Activated CD4-positive, alpha-beta T cell treated with anti-CD3 and anti-CD28 coated beads for 36 hours (primary cell): ENCODE measurements around the gene ALCAM. TPM values are rescaled to one million over a fixed set of nuclear protein-coding genes. Genes with fewer than 3 reads are reported as not detected.
"Not testable (repeated sequence)": the region's sequence is repeated elsewhere in the genome, so short reads cannot be mapped to it uniquely, and the experiment has no call there.

ENCODE experiments used
- ATAC-seq: fragments of 200-7000 bp; cut with Tn5 transposase; one replicate; pipeline ENCODE4 v1.10.0; 2021; ENCODE audit warnings: mild to moderate bottlenecking, moderate library complexity
- CTCF ChIA-PET: fragments of 350-600 bp; sonication (Branson Sonifier 250); formaldehyde crosslinking; loops from one replicate; lab custom pipeline; 2021; ENCODE audit warnings: antibody characterized with exemption; lab: Charles Lee
- POLR2A ChIA-PET: fragments of 350-600 bp; sonication (Branson Sonifier 250); formaldehyde crosslinking; loops from one replicate; lab custom pipeline; 2021; ENCODE audit warnings: antibody characterized with exemption, inconsistent platforms; lab: Charles Lee
- DNase-seq: peaks from one replicate; pipeline ENCODE4 v3.0.0-alpha.2; 2020
- H3K27ac Mint-ChIP-seq: one replicate; pipeline ENCODE4 v1.8.0; 2021; ENCODE audit warnings: mixed read lengths
- H3K27me3 Mint-ChIP-seq: one replicate; pipeline ENCODE4 v1.8.0; 2021; ENCODE audit warnings: mixed read lengths
- H3K36me3 Mint-ChIP-seq: one replicate; pipeline ENCODE4 v1.8.0; 2021; ENCODE audit warnings: low read depth, mixed read lengths
- H3K4me1 Mint-ChIP-seq: one replicate; pipeline ENCODE4 v1.8.0; 2021; ENCODE audit warnings: mixed read lengths
- H3K4me3 Mint-ChIP-seq: one replicate; pipeline ENCODE4 v1.8.0; 2021; ENCODE audit warnings: mild to moderate bottlenecking, moderate library complexity, mixed read lengths
- H3K9me3 Mint-ChIP-seq: one replicate; pipeline ENCODE4 v1.8.0; 2021; ENCODE audit warnings: low read depth, mixed read lengths
- intact Hi-C, 2 experiments: fragments of 100-400 bp; cut with DNase I in 1 of 2; cut with micrococcal nuclease in 1 of 2; formaldehyde crosslinking; loops; one replicate each; pipeline versions ENCODE4 v1.14.2 to v1.15.1; 2022 to 2024; cut with DNase I, micrococcal nuclease
- total RNA-seq, 2 experiments: library from RNA; stranded (reverse); gene quantifications; one replicate each; pipeline ENCODE4 v1.2.3, GENCODE V29; 2021

The ALCAM gene
- total RNA-seq, 2 experiments from 2014 or later = 22.0 TPM

- no peak overlapping the region for H3K27ac Mint-ChIP-seq
- no peak overlapping the region for H3K4me3 Mint-ChIP-seq
- H3K9me3 Mint-ChIP-seq = no peaks in the 10 kb centered on the region
- H3K27me3 Mint-ChIP-seq = peaks cover 2% of the 10 kb centered on the region
- no peaks in the 10 kb centered on the region for H3K36me3 Mint-ChIP-seq
- intact Hi-C loops = no loop called here
- ChIA-PET POLR2A (no interaction called here), CTCF (interaction anchor here (0.6 to 0.9 kb wide), 3 partner anchors 18 to 864 kb away, joined by 3 to 5 read pairs (median 4); no protein-coding TSS in a partner anchor)
- ATAC-seq = no peak
- H3K4me1 Mint-ChIP-seq = no peaks in the 10 kb centered on the region
- no peak for DNase-seq
Observed at GRCh38 chr3:105397974-105398373, 31.3 kb downstream of the ALCAM start.

- DNase-seq (no peak), ATAC-seq (no peak)
- intact Hi-C loops = no loop called here
- ChIA-PET POLR2A (no interaction called here), CTCF (interaction anchor here (0.6 kb wide), 1 partner anchor 865 kb away, joined by 4 read pairs; no protein-coding TSS in a partner anchor)
- Mint-ChIP-seq H3K27ac (no peak overlapping the region), H3K9me3 (peaks cover 3% of the 10 kb centered on the region), H3K36me3 (no peaks in the 10 kb centered on the region), H3K27me3 (peaks cover 2% of the 10 kb centered on the region), H3K4me3 (no peak overlapping the region), H3K4me1 (no peaks in the 10 kb centered on the region)
Observed at GRCh38 chr3:105398437-105398836, 31.7 kb downstream of the ALCAM start.

- no peak for ATAC-seq
- ChIA-PET POLR2A (no interaction called here), CTCF (no interaction called here)
- peaks cover 2% of the 10 kb centered on the region for H3K27me3 Mint-ChIP-seq
- H3K4me3 Mint-ChIP-seq = no peak overlapping the region
- peaks cover 8% of the 10 kb centered on the region for H3K9me3 Mint-ChIP-seq
- H3K4me1 Mint-ChIP-seq = no peaks in the 10 kb centered on the region
- DNase-seq = no peak
- no peak overlapping the region for H3K27ac Mint-ChIP-seq
- intact Hi-C loops = no loop called here
- H3K36me3 Mint-ChIP-seq = no peaks in the 10 kb centered on the region
Observed at GRCh38 chr3:105399062-105399461, 32.4 kb downstream of the ALCAM start.

- DNase-seq = no peak
- H3K27me3 Mint-ChIP-seq = peaks cover 2% of the 10 kb centered on the region
Observed at GRCh38 chr3:105399611-105400010, 32.9 kb downstream of the ALCAM start.

GRCh38 chr3:105401254-105401653, 34.5 kb downstream of the ALCAM start:
- ChIA-PET POLR2A (no interaction called here), CTCF (no interaction called here)
- DNase-seq = no peak
- no peak overlapping the region for H3K27ac Mint-ChIP-seq
- H3K4me1 Mint-ChIP-seq = no peaks in the 10 kb centered on the region
- intact Hi-C loops = no loop called here
- H3K4me3 Mint-ChIP-seq = no peak overlapping the region
- no peak for ATAC-seq
- H3K27me3 Mint-ChIP-seq = peaks cover 2% of the 10 kb centered on the region
- peaks cover 8% of the 10 kb centered on the region for H3K9me3 Mint-ChIP-seq
- H3K36me3 Mint-ChIP-seq = no peaks in the 10 kb centered on the region

More at GRCh38 chr3:105399611-105400010, 32.9 kb downstream of the ALCAM start:
- Mint-ChIP-seq H3K9me3 (peaks cover 8% of the 10 kb centered on the region), H3K4me3 (no peak overlapping the region), H3K4me1 (no peaks in the 10 kb centered on the region), H3K36me3 (no peaks in the 10 kb centered on the region), H3K27ac (no peak overlapping the region)
- ChIA-PET CTCF (no interaction called here), POLR2A (no interaction called here)
- intact Hi-C loops = no loop called here
- ATAC-seq = no peak

GRCh38 chr3:105401691-105402149, 35.0 kb downstream of the ALCAM start:
- intact Hi-C loops = no loop called here
- Mint-ChIP-seq H3K27me3 (peaks cover 4% of the 10 kb centered on the region), H3K9me3 (peaks cover 11% of the 10 kb centered on the region), H3K4me1 (no peaks in the 10 kb centered on the region), H3K27ac (no peak overlapping the region), H3K4me3 (no peak overlapping the region), H3K36me3 (peaks cover 1% of the 10 kb centered on the region)
- CTCF ChIA-PET = no interaction called here
- ATAC-seq (no peak), DNase-seq (no peak)
- POLR2A ChIA-PET = no interaction called here

GRCh38 chr3:105402287-105402801, 35.6 kb downstream of the ALCAM start:
- DNase-seq = no peak

GRCh38 chr3:105403034-105403433, 36.3 kb downstream of the ALCAM start:
- intact Hi-C loops, H3K4me3 Mint-ChIP-seq, DNase-seq, ATAC-seq, H3K36me3 Mint-ChIP-seq, H3K27ac Mint-ChIP-seq, CTCF ChIA-PET, H3K27me3 Mint-ChIP-seq, H3K4me1 Mint-ChIP-seq, POLR2A ChIA-PET: not testable (repeated sequence)
- H3K9me3 Mint-ChIP-seq = peaks cover 11% of the 10 kb centered on the region

More at GRCh38 chr3:105402287-105402801, 35.6 kb downstream of the ALCAM start:
- no peaks in the 10 kb centered on the region for H3K4me1 Mint-ChIP-seq
- peaks cover 4% of the 10 kb centered on the region for H3K27me3 Mint-ChIP-seq
- ATAC-seq = no peak
- CTCF ChIA-PET = no interaction called here
- H3K4me3 Mint-ChIP-seq = no peak overlapping the region
- POLR2A ChIA-PET = no interaction called here
- no peak overlapping the region for H3K27ac Mint-ChIP-seq
- H3K36me3 Mint-ChIP-seq = peaks cover 1% of the 10 kb centered on the region
- H3K9me3 Mint-ChIP-seq = peaks cover 11% of the 10 kb centered on the region
- intact Hi-C loops = no loop called here

- H3K9me3 Mint-ChIP-seq = peaks cover 11% of the 10 kb centered on the region
- DNase-seq = no peak
- ChIA-PET POLR2A (no interaction called here), CTCF (no interaction called here)
- H3K36me3 Mint-ChIP-seq = peaks cover 1% of the 10 kb centered on the region
- H3K27ac Mint-ChIP-seq = no peak overlapping the region
- intact Hi-C loops = no loop called here
- H3K27me3 Mint-ChIP-seq = peaks cover 2% of the 10 kb centered on the region
- no peak for ATAC-seq
- no peaks in the 10 kb centered on the region for H3K4me1 Mint-ChIP-seq
- H3K4me3 Mint-ChIP-seq = no peak overlapping the region
Observed at GRCh38 chr3:105406268-105406667, 39.6 kb downstream of the ALCAM start.

- Mint-ChIP-seq H3K4me3 (no peak overlapping the region), H3K27me3 (peaks cover 2% of the 10 kb centered on the region), H3K9me3 (peaks cover 4% of the 10 kb centered on the region), H3K4me1 (no peaks in the 10 kb centered on the region), H3K27ac (no peak overlapping the region), H3K36me3 (peaks cover 1% of the 10 kb centered on the region)
- ATAC-seq (no peak), DNase-seq (no peak)
- ChIA-PET POLR2A (no interaction called here), CTCF (no interaction called here)
- intact Hi-C loops = no loop called here
Observed at GRCh38 chr3:105409364-105409763, 42.7 kb downstream of the ALCAM start.

GRCh38 chr3:105413343-105413887, 46.7 kb downstream of the ALCAM start:
- DNase-seq (no peak), ATAC-seq (no peak)
- ChIA-PET CTCF (no interaction called here), POLR2A (no interaction called here)
- H3K27me3 Mint-ChIP-seq = peaks cover 4% of the 10 kb centered on the region
- no peaks in the 10 kb centered on the region for H3K36me3 Mint-ChIP-seq
- no peak overlapping the region for H3K4me3 Mint-ChIP-seq
- no peak overlapping the region for H3K27ac Mint-ChIP-seq
- no peaks in the 10 kb centered on the region for H3K9me3 Mint-ChIP-seq
- intact Hi-C loops = no loop called here
- no peaks in the 10 kb centered on the region for H3K4me1 Mint-ChIP-seq

GRCh38 chr3:105414841-105415240, 48.1 kb downstream of the ALCAM start:
- no peaks in the 10 kb centered on the region for H3K36me3 Mint-ChIP-seq
- ChIA-PET CTCF (interaction anchor here (1.6 kb wide), 1 partner anchor 18 kb away, joined by 5 read pairs; no protein-coding TSS in a partner anchor), POLR2A (no interaction called here)
- H3K27me3 Mint-ChIP-seq = peaks cover 6% of the 10 kb centered on the region
- DNase-seq = no peak
- intact Hi-C loops = no loop called here
- no peak overlapping the region for H3K27ac Mint-ChIP-seq
- H3K9me3 Mint-ChIP-seq = no peaks in the 10 kb centered on the region
- ATAC-seq = no peak
- H3K4me1 Mint-ChIP-seq = no peaks in the 10 kb centered on the region
- no peak overlapping the region for H3K4me3 Mint-ChIP-seq
